Germinal center (tissue), 1 donor: Measurements from ENCODE around the gene NCEH1.

Experiments used
- DNase-seq: peaks from one replicate; pipeline ENCODE4 v3.0.0; 2012; ENCODE audit warnings: mixed read lengths, low spot score

Gene NCEH1

DNA sequence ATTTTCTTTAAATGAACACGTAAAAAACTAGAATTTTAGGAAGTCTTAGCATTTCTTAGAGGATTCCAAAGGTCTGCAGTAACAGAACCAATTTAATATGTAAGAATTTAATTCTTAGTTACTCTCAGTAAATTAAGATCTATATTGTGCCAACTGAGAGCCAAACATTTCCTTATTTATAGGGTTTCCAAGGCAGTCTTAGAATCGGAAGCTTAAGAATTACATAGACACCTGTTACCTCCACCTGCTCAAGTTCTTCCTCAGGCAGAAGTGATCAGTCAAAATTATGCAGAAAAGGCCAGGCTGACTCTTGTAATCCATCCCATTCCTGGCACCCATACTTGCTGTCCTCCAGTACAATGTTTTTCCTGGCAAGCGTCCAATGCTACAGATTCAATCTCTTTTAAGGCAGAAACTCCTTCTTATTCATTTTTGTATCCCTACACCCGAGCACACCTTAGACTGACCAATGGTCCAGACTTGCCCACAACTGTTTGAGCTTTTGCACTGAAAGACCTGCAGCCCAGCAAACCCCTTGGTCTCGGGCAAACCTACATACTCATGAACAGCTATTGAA, 64.3 kb downstream of the NCEH1 start:
- DNase-seq, result no peak

DNA sequence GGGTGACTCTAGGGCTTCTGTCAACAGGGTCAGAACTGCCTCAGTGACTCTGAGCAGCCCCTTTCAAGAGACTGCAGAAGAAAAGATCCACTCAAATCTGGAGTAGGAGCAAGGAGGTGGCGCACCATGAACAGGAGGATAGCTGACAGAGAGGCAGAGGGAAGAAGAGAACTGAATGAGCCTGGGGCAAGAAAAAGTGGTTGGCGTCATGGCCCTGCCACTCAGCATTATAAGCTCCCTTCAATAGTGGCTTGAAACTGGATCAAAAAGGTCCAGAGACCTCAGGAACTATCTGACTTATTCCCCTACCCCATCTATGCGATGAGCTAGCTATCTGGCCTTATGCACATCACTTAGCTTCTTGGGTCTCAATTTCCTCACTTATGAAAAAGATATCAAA, 66.6 kb downstream of the NCEH1 start:
- no peak for DNase-seq

DNA sequence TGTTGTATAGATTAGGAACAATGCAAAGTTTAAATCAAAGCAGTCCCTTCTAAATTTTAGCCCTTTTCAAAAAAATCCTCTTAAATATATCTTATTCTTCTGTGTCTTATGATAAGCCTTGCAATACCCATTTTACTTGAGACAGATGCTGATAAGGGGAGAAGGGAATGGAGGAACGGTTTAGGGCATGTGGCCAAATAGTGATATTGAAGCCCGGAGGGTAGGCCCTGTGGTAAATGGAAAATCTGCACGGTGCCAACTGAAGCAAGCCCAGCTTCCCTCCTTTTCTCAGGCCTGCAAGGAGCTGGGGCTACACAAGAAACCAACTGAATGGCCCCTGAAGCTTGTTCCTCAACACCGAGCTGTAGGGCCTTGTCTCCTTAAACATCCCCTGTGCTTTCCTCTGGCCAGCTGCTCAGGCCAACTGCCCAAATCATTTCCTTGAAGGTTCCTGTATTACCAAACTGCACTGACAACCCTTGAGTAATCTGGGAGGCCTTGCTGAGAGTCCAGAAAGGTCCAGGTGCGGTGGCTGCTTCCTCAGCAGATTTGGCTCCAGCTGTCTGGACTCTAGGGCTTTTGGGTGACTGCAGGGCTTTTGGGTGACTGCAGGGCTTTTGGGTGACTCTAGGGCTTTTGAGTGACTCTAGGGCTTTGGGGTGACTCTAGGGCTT, 67.2 kb downstream of the NCEH1 start:
- DNase-seq, result no peak

DNA sequence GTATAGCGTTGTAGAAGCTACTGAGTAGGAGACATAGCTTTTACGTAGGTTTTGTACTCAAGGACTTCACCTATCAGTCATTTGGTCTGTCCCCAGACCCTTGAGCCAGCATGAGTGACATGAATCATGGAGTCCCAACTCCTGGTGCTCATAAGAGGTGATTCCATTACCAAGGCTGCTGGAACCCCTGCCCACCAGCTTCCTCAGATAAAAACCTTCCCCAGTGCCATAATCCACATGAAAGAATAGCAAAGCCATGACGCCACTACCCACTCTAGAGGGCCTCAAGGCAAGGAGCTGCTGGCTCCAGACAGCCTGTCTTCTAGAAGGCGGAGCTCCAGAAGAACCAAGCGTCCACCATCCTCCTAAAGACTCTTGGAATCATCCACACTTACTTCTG, 69.6 kb downstream of the NCEH1 start:
- no peak for DNase-seq

DNA sequence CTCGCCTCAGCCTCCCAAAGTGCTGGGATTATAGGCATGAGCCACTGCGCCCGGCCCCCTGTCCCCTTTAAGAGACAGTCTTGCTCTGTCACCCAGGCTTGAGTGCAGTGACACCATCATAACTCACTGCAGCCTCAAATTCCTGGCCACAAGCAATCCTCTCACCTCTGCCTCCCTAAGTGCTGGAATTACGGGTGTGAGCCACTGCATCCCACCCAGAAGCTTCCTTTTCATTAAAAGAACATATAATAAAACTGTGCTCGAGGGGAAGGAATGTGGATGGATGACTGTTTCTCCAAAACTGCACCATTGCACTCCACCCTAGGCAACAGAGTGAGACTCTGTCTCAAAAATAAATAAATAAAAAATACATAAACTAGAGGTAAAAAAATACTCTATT, 70.1 kb downstream of the NCEH1 start:
- no peak for DNase-seq

- no peak for DNase-seq
These were observed 75.3 kb downstream of the NCEH1 start for GRCh38 chr3:172635588-172635987.

DNA sequence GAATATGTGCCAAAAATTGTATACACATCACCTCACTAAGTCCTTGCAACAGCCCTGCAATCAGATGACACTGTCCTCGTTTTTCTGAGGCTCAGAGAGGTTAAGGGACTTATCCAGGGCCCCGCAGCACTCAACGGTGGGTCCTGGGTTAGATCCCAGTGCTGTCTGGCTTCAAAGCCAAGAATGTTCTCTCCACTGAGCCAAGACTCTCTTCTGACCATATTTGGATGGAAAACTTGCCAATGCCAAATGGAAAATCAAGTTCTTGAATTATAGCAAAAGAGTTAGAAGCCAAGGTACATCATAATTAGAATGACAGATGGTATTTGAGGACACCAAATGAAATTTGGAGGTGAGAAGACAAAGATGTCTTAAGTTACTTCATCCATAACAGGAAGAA, 75.9 kb downstream of the NCEH1 start:
- DNase-seq, result no peak

GRCh38 chr3:172630316-172630715, 80.6 kb downstream of the NCEH1 start:
- DNase-seq, result no peak

DNA sequence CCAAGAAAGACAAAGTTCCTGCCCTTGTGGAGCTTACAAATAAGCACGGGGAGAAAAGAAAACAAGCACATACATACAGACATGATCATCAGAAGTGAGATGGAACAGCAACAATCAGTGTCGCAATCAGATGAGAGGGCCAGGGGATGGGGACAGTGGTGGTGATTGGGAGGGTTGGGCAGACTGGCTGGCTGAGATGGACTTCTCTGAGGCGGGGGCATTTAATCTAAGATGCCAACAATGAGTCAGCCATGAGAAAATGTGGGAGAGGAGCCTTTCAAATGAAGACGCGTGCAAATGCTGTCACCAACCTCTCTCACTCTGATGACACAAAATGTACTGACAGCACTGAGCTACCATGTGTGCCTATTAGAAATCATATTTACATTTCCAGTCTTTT, 81.4 kb downstream of the NCEH1 start:
- DNase-seq, result no peak

GRCh38 chr3:172627057-172627809, 83.6 kb downstream of the NCEH1 start:
- no peak for DNase-seq

DNA sequence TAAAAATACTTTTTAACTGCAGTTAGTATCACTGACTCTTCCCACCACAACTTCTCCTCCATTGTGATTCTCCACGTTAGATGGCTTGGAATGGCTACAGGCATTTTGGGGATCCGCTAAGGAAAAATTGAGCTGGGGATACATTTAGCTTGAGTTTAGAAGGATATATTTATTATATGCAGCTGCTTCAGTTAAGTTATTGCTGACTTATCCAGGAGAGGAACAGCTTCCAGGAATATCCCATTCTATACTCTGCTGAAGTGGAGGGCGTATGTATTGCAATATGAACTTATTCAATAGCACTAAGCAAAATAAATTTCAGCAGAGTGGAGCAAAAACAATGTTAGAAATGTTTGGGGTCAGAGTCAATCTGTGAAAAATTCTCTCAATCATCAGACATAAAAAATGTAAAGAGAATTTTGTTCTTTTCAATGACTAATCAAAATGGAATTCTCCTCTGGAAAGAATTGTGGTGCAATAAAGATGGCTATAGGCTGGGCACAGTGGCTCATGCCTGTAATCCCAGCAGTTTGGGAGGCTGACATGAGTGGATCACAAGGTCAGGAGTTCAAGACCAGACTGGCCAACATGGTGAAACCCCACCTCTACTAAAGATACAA, 84.7 kb downstream of the NCEH1 start:
- DNase-seq, result no peak

DNA sequence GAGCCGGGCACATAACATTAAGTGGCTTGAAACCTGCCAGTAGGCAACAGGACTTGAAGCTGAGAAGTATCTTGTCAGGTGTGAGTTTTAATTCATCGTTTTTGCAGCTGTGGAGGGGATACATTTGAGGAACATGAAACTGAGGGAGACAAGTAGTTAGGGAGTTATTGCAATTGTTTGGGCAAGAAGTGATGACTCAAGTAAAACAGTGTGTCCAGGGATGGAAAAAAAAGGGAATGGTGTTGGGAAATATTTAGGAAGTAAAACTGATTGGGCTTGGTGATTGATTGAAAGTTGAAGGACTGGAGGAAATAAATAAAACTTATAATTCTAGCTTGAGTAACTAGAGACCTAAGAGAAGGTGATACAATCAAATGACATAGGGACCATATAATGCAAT, 85.5 kb downstream of the NCEH1 start:
- no peak for DNase-seq

GRCh38 chr3:172624999-172625398, 85.9 kb downstream of the NCEH1 start:
- no peak for DNase-seq

DNA sequence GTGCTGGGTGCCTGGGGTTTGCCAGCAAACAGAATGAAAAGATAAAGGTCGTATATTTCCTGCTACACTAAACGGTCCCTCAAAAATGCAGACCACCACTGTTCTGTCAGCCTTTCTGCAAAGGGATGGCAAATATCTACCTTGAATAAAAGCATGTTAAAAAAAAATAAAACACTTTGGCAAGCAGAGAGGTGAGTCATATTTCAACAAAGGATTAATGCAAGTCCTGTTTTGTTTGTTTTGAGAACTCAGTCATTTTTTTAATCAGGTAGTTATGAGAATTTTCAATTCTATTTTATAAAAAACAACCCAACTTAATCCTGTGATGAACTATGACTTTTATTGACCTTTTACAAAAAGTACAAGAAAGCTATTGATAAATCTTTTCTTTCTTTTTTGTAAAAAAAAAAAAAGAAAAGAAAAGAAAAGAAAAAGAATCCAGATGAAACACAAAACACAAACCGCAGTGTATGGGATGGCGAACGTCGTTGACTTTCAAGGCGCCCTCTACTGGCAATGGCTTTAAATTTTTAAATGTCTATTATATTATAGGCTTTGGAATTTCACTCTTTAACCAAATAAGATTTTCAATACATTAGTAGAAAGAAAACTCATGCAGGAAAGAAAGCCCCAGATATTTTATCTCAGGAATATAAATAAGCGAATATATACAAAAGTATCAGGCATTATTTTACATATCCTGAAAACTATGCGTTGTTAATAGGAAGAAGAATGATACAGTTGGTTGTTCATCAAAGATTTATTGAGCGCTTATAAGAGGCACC, 87.8 kb downstream of the NCEH1 start:
- DNase-seq, result no peak

DNA sequence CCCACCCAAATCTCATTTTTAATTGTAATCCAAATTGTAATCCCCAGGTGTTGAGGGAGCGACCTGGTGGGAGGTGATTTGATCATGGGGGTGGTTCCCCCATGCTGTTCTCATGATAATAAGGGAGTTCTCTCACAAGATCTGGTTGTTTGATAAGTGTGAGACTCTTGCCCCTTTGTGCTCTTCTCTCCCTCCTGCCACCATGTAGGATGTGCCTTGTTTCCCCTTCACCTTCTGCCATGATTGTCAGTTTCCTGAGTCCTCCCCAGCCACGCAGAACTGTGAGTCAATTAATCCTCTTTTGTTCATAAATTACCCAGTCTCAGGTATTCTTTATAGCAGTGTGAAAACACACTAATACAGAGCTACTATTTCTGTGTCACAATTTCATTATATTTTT, 88.7 kb downstream of the NCEH1 start:
- DNase-seq, result no peak

DNA sequence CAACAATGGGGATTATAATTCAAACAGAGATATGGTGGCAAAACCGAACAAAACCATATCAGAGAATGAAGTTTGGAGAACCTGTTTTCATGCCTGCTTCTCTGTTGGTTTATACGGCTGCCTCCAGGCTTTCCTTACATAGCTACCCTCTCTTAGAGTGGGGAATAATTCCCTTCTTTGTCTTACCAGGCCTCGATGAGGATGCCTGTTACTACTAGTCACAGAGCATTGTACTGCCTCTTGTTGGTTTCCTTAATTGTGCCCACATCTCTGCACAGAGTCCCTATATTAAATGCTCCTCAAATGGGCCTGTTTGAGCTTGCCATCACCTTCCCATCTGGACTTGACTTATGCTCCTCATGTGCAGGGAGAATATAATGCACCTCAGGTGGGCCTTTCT, 92.9 kb downstream of the NCEH1 start:
- DNase-seq, result no peak

DNA sequence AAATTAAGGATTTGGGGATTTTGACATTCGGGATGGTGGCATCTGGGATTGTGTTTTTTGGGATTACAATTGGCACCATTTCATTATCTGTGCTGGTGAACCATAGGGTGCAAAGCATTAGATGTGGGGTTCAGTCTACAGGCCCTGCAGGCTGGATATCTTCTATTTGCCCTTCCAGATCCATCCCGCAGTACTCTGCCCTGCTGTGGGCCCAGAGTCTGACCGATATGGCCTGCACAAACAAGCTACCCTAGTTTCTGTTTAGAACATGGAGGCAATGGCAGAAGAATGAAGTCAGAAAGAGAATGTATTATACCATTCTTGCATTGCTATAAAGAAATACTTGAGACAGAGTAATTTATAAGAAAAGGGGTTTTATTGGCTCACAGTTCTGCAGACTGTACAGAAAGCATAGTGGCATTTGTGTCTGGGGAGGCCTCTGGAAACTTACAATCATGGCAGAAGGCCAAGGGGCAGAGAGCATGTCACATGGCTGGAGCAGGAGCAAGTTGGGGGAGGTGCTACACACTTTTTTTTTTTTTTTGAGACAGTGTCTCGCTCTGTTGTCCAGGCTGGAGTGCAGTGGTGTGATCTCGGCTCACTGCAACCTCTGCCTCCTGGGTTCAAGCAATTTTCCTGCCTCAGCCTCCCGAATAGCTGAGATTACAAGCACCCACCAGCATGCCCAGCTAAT, 93.7 kb downstream of the NCEH1 start:
- no peak for DNase-seq

GRCh38 chr3:172616031-172616461, 94.8 kb downstream of the NCEH1 start:
- no peak for DNase-seq

GRCh38 chr3:172615296-172615695, 95.6 kb downstream of the NCEH1 start:
- no peak for DNase-seq

DNA sequence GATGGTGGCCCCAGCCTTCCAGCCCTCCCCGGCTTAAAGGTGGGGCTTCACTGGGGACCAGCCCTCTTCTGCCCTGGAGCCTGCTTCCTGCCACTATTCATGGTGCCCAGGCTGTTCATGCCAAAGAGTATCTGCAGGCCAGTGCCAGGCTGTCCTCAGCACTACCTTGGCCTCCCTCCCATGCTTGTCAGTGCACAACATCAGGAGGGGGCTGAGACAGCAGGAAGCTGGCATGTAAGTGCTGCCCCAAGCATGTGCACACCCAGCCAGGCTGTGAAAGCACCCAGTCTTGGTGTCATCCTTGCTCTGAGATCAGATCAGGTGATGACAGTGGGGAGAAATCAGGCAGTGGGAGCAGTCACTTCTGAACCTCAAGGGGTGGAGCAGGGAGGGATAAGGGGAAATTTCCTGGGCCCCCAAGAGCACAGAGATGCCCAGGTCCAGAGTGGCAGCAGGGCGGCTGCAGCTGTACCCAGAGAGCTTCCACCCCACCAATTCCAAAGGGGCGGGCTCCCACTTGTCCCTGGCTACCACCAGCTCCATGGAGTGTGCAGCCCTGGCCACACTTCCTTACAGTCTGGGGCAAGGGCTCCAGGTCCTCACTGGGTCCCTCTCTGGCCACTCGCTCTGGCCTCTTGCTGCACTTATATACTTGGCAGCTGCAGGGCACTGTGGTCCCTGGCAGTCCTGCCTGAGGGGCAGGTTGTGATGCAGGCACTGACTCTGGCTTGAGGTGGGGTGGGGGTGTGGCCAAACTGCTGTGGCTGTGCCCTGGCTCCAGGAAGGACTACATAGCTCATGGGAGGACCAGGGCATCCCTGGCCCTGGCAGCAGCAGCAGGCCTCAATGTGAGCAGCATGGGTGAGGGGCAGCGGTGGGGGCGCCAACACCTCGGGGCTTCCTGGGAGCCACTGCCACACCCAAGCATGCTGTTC, 96.3 kb downstream of the NCEH1 start:
- no peak for DNase-seq

GRCh38 chr3:172613845-172614244, 97.0 kb downstream of the NCEH1 start:
- no peak for DNase-seq
